ENCODE results near the gene GGCT.

GGCT gene

GRCh38 chr7:30476459-30477145 is 28.0 kb downstream of the GGCT start:
- peak; percentile 27 to 84 for DNase-seq

DNA sequence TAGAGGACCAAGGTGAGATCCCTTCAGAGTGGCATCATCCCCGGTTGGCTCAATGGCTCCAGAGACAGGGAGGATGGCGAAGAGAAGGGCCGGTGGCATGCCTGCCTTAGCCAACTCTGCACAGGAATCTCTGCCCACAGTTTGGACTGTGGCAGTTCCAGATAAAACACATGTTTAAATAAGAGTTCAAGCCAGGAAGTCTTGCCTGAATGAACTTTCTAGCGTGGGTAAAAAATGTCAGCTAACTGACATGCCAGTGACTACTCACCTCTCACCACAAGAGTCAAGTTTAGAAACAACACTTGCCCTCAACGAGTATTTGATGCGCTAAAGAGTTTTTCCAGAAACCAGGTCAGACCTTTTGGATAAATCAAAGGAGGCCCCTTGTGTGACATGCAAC is 29.0 kb downstream of the GGCT start:
- DNase-seq, result no peak

DNA sequence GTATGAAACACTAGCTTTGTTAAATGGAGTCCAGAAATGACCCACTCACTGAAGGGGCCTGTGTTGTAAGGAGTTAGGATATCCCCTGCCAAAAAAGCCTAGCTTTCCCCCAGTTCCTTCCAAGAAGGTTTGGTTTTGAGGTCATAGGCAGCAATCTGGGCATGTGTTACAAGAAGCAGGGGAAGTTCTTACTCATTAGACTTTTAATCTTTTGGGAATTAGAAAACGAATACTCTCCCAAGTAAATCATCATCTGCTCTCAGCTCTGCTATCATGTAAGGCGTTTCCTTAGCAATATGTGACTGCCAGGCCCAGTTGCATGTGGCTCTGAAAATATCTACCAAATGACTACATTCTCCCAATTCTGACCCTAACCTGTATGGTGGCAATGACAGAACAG is 29.7 kb downstream of the GGCT start:
- no peak for DNase-seq

DNA sequence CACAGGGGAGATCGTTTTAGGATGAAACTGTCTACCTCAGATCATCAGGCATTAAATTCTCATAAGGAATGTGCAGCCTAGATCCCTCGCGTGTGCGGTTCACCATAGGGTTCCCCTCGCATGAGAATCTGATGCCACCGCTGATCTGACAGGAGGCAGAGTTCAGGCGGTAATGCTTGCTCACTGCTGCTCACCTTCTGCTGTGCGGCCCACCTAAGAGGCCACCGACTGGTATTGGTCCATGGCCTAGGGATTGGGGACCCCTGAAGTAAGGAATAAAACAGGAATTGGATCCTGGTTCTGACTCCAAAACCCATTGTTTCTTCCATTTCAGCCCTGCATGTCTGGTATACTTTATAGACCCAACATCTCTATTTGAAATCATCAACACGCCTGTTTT is 30.1 kb downstream of the GGCT start:
- no peak for DNase-seq

DNA sequence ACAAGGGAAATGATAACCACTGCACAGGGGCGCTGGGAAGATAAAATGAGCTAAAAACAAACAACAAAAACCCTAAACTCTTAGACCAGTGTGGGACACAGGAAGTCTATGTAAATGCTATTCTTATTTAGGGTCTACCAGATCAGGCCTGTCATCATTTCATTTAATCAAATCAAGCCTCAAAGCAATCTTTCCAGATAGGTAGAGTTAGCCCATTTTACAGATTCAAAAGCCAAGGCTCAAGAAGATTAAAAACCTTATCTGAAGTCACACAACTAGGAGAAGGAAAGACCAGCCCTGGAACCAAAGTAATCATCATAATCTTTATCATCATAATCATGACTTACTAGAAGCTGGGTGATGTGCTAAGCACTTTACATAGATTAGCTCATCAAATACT is 30.7 kb downstream of the GGCT start:
- DNase-seq, result no peak

DNA sequence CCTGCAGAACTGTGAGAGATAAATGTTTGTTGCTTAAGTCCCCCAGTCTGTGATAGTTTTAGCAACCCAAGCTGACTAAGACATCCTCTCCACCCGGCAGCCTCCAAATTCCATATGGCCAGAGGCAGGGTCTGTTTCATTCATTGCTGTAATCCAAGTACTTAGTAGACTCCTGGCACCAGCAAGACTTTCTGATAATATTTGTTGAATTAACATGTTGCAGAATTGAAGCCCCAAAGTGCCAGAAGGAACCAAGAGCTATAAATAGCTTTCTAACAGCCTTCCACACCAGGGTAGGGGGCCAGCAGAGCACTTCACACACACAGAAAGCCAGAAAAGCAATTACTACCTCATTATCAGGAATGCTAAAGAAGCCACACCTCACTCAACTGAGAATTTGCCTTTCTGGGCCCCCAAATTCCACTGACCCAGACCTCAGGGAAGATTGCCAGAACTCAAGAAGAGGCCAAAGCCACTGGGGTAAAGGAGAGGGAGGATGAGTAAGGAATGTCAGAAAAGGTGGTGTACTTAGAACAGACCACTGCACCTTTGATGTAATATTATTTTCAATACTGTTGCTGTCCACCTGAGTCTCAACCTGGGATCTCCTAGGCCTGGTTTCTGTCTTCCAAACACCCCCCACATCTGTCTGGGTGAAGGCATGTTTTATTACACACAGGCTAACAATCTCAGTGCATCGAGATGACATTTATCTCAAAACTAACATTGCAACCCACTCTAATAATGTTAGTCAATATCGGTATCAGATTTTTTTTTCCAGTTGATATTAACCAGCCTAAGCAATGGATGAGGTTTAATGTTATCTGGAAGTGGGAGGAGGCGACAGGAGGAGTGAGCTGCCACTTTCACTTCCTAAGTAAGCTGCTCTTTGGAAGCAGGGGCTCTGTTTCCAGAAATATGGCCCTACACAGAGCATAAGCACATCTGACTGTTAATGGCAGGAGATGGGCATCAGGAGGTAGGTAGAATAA is 31.5 kb downstream of the GGCT start:
- no peak for DNase-seq

GRCh38 chr7:30472081-30472783 is 32.4 kb downstream of the GGCT start:
- no peak for DNase-seq

DNA sequence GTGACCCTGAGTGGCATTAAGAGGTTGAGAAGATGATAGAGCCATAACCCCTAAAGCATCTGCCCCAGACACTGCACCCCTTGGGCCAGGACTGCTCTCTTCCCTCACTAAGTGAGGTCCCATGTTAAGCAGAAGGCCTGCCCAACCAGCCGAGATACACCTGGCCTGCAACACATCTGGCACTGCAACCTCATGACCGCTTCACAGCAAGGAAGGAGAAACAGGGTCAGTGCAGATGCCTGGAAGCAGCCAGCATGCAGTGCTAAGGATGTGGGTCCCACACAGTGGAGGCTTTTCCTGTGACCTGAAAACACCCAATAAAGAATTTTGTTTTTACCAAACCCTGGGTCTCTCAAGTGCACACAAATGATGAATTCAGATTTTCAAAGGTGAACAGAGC is 33.4 kb downstream of the GGCT start:
- DNase-seq, result no peak

GRCh38 chr7:30470771-30471170 is 33.9 kb downstream of the GGCT start:
- DNase-seq, result no peak

- DNase-seq, result no peak
Observed at GRCh38 chr7:30470163-30470770, 34.4 kb downstream of the GGCT start.

GRCh38 chr7:30469303-30469702 is 35.3 kb downstream of the GGCT start:
- no peak for DNase-seq

GRCh38 chr7:30468791-30469190 is 35.8 kb downstream of the GGCT start:
- no peak for DNase-seq

DNA sequence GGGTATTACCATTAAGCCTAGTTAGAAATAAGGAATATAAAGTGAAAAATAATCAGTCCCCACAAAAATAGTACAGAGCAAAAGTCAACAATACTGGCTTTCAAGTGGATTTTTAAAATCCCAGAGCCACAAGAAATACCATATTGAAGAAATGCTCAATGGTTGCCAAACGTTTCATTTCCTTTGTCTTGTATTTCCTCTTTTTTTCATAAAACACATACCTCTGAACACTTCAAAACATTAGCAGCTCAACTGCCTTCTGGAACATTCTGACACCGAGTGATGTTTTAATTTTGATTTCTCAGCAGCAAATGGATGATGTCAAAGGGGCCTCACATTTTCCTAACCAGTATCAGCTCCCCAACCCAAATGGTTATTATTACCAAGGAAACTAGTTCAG is 36.6 kb downstream of the GGCT start:
- DNase-seq, result no peak

- DNase-seq, result no peak
Observed at GRCh38 chr7:30467271-30467670, 37.4 kb downstream of the GGCT start.

DNA sequence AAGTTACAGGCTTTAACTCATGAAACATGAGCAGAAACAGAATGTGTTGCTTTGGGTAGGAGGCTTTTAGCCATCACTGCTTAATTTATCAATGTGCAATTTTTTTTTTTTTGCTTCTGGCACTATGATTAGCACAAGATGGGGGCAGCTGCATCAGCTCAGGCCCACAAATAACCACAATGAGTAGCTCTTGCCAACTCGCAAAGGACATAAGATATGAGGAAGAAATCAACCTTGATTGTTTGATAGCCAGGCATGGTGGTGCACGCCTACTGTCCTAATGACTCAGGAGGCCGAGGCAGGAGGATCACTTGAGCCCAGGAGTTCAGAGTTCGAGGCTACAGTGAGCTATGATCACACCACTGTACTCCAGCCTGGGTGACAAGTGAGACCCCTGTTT is 38.4 kb downstream of the GGCT start:
- no peak for DNase-seq

DNA sequence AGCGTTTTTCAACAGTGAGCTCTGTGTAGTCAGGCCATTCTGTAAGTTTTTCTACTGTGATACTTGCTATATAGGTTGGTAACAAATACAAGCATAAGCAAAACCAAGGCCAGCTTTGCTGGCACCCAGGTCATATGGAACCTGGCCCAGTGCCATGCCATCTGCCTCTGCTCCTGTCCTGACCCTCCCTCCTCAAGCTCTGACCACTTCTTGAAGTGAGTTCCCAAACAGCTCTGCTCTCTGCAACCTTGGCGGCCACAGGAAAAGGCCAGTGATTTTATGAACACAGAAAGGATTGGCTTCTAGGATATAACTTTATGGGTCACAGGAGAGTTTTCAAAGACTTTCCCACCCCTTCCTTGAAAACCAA is 38.8 kb downstream of the GGCT start:
- no peak for DNase-seq

DNA sequence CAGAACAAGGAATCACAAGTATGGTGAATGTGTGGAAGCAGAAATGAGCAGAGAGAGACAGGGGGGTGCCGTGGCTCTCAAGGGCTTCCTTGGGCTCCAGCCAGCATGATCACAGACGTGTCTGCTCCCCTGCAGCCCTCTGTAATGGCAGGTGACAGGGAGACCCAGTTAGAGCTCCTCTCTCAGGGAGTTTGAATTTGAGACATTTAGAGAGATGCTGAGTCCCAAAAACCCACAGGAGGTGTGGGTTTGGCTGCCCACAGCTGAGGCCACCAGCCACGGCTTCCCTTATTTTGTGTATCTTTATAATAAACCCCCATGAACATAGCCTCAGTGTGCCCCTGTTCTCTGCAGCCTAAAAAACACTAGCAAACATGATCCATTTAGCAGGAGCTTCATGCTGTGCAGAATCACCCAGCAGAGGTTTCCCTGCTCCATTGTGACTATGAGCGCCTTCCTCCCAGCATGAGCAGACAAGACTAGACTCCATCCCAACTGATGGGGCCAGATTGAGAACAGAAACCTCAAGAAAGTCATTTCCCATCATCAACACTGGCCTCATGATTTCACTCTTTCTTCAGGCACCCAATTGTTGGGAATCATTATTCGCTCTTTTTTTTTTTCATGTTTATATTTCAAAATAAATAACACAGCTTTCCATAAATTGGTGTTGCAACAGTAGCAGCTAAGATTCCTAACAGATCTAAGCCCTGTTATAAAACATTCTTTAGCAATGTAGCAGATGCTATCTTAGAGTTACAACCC is 39.4 kb downstream of the GGCT start:
- peak in 1 of 2 experiments; percentile 42 for DNase-seq

DNA sequence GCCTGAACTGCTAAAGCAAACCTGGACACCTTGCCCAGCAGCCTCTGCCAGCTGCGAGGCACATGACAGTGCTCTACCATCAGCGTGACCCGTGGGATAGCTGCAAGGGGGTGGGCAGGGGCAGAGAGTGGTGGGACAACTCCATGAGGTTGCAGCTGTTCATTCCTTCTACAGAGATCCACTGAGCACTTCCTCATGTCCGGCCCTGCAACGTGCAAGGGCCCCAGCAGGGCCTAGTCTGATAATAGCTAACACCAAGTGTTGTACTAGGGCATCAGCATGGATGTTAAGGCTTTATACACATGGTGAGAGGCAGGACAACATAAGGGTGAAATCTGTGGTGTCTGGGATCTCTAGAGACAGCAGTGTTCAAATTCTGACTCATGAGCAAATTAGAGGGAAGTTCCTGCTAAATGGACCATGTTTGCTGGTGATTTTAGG is 40.4 kb downstream of the GGCT start:
- no peak for DNase-seq

DNA sequence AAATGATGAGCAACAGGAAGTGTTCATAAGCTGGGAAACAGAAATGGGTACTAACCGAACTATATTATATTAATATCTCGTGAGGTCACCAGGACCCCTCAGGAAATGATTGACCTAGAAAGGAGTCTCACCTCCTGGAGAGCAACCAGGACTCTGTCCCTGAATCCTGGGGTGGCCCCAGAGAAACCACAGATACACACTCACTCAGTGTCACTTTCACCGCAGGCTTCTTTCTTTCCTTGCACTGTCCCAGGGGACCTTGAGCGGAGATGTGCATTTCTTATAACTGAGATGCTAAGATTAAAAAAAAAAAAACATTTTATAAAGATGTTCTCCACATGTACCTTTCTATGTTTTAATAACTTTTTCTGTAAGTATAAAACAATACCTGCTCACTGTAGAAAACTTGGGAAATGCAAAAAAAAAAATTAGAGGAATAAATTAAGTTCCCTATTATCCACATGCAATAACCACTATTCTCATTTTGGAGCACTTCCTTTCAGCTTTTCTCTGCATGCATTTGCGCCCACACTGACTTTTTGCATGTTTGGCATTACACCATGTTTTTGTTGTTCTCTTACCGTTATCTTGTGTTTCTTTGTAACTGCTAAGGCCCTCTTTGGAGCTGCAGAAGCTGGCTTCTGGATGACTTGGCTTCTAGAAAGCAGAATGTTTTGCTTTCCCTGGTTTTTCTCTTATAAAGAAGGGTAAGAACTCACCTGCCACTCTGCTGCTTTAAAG is 41.1 kb downstream of the GGCT start:
- no peak for DNase-seq

- no peak for DNase-seq
Observed at GRCh38 chr7:30462179-30462578, 42.5 kb downstream of the GGCT start.

GRCh38 chr7:30460246-30460633 is 44.4 kb downstream of the GGCT start:
- no peak for DNase-seq
